ENCODE measurements around the gene TGM1.

DNA sequence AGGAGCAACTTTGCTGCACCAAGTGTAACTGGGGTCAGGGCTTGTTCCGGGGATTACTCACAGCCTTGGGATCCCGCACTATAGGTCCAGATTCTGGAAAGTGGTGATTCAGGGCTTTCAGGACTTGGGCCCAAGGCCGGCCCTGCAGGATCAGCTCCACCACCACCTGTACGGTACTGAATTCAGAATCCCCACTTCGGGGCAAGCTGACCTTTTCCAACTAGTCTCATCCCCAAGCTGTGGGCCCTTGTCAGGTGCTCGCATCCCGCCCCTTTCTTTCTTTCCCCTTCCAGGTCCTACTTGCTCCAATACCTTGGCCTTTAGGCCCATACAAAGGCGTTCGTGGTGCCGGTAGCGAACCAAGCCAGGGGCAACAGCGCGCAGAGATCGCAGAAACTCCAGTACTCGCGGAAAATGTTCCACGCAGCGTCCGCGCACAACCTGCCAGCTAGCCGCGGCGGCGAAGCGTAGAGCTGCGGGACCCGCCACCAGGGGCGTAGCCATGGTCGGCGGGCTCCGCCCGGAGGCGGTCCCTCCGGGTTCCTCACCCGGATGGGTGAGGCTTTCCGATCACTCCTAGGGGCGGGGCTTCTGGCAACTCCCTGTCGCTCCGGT is 21.0 kb downstream of the TGM1 start:
- TF ChIP-seq, protein P1, sequence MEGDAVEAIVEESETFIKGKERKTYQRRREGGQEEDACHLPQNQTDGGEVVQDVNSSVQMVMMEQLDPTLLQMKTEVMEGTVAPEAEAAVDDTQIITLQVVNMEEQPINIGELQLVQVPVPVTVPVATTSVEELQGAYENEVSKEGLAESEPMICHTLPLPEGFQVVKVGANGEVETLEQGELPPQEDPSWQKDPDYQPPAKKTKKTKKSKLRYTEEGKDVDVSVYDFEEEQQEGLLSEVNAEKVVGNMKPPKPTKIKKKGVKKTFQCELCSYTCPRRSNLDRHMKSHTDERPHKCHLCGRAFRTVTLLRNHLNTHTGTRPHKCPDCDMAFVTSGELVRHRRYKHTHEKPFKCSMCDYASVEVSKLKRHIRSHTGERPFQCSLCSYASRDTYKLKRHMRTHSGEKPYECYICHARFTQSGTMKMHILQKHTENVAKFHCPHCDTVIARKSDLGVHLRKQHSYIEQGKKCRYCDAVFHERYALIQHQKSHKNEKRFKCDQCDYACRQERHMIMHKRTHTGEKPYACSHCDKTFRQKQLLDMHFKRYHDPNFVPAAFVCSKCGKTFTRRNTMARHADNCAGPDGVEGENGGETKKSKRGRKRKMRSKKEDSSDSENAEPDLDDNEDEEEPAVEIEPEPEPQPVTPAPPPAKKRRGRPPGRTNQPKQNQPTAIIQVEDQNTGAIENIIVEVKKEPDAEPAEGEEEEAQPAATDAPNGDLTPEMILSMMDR (IDR thresholded peaks at IDR 0.05), result peak; percentile 57 to 71 (median 57)
- no peak for TF ChIP-seq POLR2AphosphoS5 (IDR thresholded peaks at IDR 0.05)
